Left lung (tissue), 10 donors: ENCODE data around the gene KIF2A. TPM values are rescaled to one million over a fixed set of nuclear protein-coding genes. Genes with fewer than 3 reads are reported as not detected.

Experiments used
- ATAC-seq: fragments of 200-7000 bp; cut with Tn5 transposase; one replicate; pipeline ENCODE4 v1.9.1; 2020; ENCODE audit warnings: moderate library complexity
- DNase-seq, 4 donors: peaks; one replicate each; pipeline ENCODE4 v3.0.0-alpha.2; 2013 to 2020
- H3K27ac ChIP-seq, 2 donors: fragments of 200-600 bp; sonication (generic) in 1 of 2; one replicate each; pipeline versions ENCODE4 v1.5.0 to v1.8.0; 2020 to 2021
- H3K27me3 ChIP-seq, 2 donors: fragments of 200-600 bp; sonication (generic) in 1 of 2; one replicate each; pipeline versions ENCODE4 v1.5.0 to v1.8.0; 2020 to 2021
- H3K36me3 ChIP-seq, 2 donors: fragments of 200-600 bp; sonication (generic) in 1 of 2; one replicate each; pipeline versions ENCODE4 v1.5.0 to v1.8.0; 2020 to 2021
- H3K4me1 ChIP-seq, 2 donors: fragments of 200-600 bp; one replicate each; pipeline ENCODE4 v1.8.0; 2021
- H3K4me3 ChIP-seq, 2 donors: fragments of 200-600 bp; sonication (generic) in 1 of 2; one replicate each; pipeline versions ENCODE4 v1.5.0 to v1.8.0; 2020 to 2021; ENCODE audit warnings: mild to moderate bottlenecking in 1 of 2
- H3K9me3 ChIP-seq, 2 donors: fragments of 200-600 bp; sonication (generic) in 1 of 2; one replicate each; pipeline versions ENCODE4 v1.5.0 to v1.8.0; 2020 to 2021
- CTCF ChIP-seq, 2 donors: fragments of 200-600 bp; sonication (generic) in 1 of 2; IDR thresholded peaks; one replicate each; pipeline versions ENCODE4 v1.5.0 to v1.8.0; 2021; ENCODE audit warnings: antibody characterized with exemption in 2 of 2
- intact Hi-C, 2 donors: fragments of 100-400 bp; cut with DNase I; formaldehyde crosslinking; loops; one replicate each; pipeline versions ENCODE4 v1.11.2 to v1.14.2; 2022
- polyA plus RNA-seq, 6 donors: library from polyadenylated mRNA; unstranded; fragments of 120-200 nt; gene quantifications; one replicate each; pipeline ENCODE4 v1.2.1, GENCODE V29; 2013; ENCODE audit not compliant: insufficient read length in 6 of 6
- total RNA-seq, 2 donors: library from RNA; stranded (reverse); fragmentation: NEBNext Ultra II Directional; extraction: Animal tissue kit (Norgen Biotek cat#: 25700); gene quantifications; one replicate each; pipeline ENCODE4 v1.2.1, GENCODE V29; 2021
- donor health status: DM: no; HTN: yes; CAD: no.
- donor health status: DM: no; HTN: no; CAD: no.

Gene KIF2A
- total and polyA plus RNA-seq, 8 donors: 26.3 to 48.3 (median 43.0) TPM

GRCh38 chr5:62298118-62298517 is 7.9 kb upstream of the KIF2A start:
- intact Hi-C loops: no loop called here
- ATAC-seq: no peak

GRCh38 chr5:62299101-62299500 is 6.9 kb upstream of the KIF2A start:
- Histone ChIP-seq H3K9me3 (no peaks in the 10 kb centered on the region), H3K36me3 (no peaks in the 10 kb centered on the region), H3K4me3 (no peak overlapping the region), H3K4me1 (no peaks in the 10 kb centered on the region), H3K27ac (no peak overlapping the region), H3K27me3 (no peaks in the 10 kb centered on the region)
- intact Hi-C loops: no loop called here
- ATAC-seq (no peak), DNase-seq (no peak)
- no peak for TF ChIP-seq CTCF (IDR thresholded peaks at IDR 0.05)

More at GRCh38 chr5:62298118-62298517, 7.9 kb upstream of the KIF2A start:
- Histone ChIP-seq H3K27ac (no peak overlapping the region), H3K9me3 (no peaks in the 10 kb centered on the region), H3K36me3 (no peaks in the 10 kb centered on the region), H3K4me3 (no peak overlapping the region), H3K27me3 (no peaks in the 10 kb centered on the region), H3K4me1 (no peaks in the 10 kb centered on the region)
- no peak for TF ChIP-seq CTCF (IDR thresholded peaks at IDR 0.05)
- DNase-seq: no peak

DNA sequence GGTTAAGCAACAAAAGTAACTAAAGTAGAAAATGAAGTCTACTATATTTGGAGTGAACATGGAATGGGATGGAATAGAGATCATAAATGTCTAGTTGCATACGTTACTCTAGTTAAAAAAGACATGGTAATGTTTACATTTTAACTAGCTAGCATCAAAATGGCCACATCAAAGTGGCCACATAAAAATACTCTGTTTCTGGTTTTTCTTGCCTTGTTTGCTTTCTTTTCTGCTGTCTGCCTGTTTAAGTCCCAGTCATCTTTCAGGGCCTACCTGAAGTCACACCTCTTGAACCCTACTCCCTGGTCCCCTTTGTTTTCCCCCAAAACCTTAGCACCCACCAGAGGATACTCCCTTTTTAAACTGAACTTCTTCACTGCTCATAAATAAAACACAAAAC is 6.4 kb upstream of the KIF2A start:
- TF ChIP-seq CTCF (IDR thresholded peaks at IDR 0.05): no peak

GRCh38 chr5:62305358-62305714 is 670 bp upstream of the KIF2A start:
- Histone ChIP-seq H3K27ac (peak overlapping the region; percentile 91 to 92), H3K36me3 (no peaks in the 10 kb centered on the region), H3K9me3 (no peaks in the 10 kb centered on the region), H3K4me3 (peak overlapping the region; percentile 92 to 99), H3K4me1 (peaks cover 0 to 24% of the 10 kb centered on the region in 2 donors), H3K27me3 (no peaks in the 10 kb centered on the region)
- DNase-seq (no peak), ATAC-seq (no peak)
- intact Hi-C loops: no loop called here
- no peak for TF ChIP-seq CTCF (IDR thresholded peaks at IDR 0.05)

More for the DNA sequence above, 6.4 kb upstream of the KIF2A start:
- no peak overlapping the region for H3K4me3 ChIP-seq
- intact Hi-C loops: no loop called here
- no peaks in the 10 kb centered on the region for H3K9me3 ChIP-seq
- DNase-seq: no peak
- H3K27ac ChIP-seq: no peak overlapping the region
- no peaks in the 10 kb centered on the region for H3K4me1 ChIP-seq
- H3K27me3 ChIP-seq: no peaks in the 10 kb centered on the region
- no peak for ATAC-seq
- no peaks in the 10 kb centered on the region for H3K36me3 ChIP-seq

GRCh38 chr5:62306323-62306895 is 403 bp downstream of the KIF2A start:
- Histone ChIP-seq H3K9me3 (no peaks in the 10 kb centered on the region), H3K36me3 (no peaks in the 10 kb centered on the region), H3K4me3 (peak overlapping the region; percentile 92 to 99), H3K27me3 (no peaks in the 10 kb centered on the region), H3K4me1 (peaks cover under 1 to 31% of the 10 kb centered on the region in 2 donors), H3K27ac (peak overlapping the region; percentile 91 to 92)
- DNase-seq (peak in 1 of 4 donors; percentile 92), ATAC-seq (peak; percentile 80)
- no peak for TF ChIP-seq CTCF (IDR thresholded peaks at IDR 0.05)
- intact Hi-C loops: no loop called here
